Body of pancreas (tissue), 4 donors: ENCODE data around the gene LAPTM5.

Experiments used
- CTCF ChIP-seq, 7 experiments: fragments of 450-650 bp in 4 of 7; fragments of 200-600 bp in 3 of 7; sonication (generic) in 3 of 7; IDR thresholded peaks; one replicate each; pipeline ENCODE4 v1.5.1; 2016 to 2019; ENCODE audit warnings: antibody characterized with exemption in 7 of 7
- POLR2A ChIP-seq, 3 donors: fragments of 450-650 bp; IDR thresholded peaks; one replicate each; pipeline ENCODE4 v1.6.1; 2016; ENCODE audit warnings: antibody characterized with exemption in 3 of 3, mild to moderate bottlenecking in 2 of 3

GRCh38 chr1:30755334-30755733, 2.2 kb downstream of the LAPTM5 start:
- TF ChIP-seq POLR2A (IDR thresholded peaks at IDR 0.05) (no peak), CTCF (IDR thresholded peaks at IDR 0.05) (no peak)
